ENCODE results near the gene EYA4. TPM values are rescaled to one million over a fixed set of nuclear protein-coding genes. Genes with fewer than 3 reads are reported as not detected.

EYA4 gene
- total RNA-seq, 1 experiment from 2014 or later = 10.0 TPM

DNA sequence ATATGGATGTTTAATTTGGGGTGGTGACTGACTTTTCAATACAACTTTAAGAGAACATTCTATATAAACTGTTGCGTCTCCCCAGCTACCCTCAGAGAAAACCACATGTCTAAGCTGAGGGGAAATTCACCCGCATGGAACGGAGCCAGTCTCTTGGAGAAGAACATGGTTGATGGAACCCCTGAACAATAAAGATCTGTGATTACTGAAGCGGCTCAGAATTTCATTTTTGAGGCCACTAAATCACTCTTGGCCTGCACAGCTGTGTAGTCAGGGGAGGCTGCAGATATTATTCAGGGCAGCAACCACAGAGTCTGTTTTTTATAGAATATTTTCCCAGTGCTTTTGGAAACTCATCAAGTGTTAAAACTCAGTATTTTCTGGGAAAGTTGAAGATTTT lies 73.8 kb downstream of the EYA4 start:
- H3K27me3 ChIP-seq (ENCODE audit: low read length) = no peaks in the 10 kb centered on the region
- no peaks in the 10 kb centered on the region for H3K79me2 ChIP-seq (ENCODE audit: low read length)
- intact Hi-C loops (cut with micrococcal nuclease) = no loop called here
- H3K4me2 ChIP-seq (ENCODE audit: low read length) = no peak overlapping the region
- no peak overlapping the region for H3K4me3 ChIP-seq (ENCODE audit: low read length)
- CTCF ChIA-PET = no interaction called here
- no peak overlapping the region for H3K27ac ChIP-seq (ENCODE audit: low read length)
- TF ChIP-seq EZH2 (IDR thresholded peaks at IDR 0.05; ENCODE audit: low read length, unreplicated experiment) (no peak), EZH2phosphoT487 (IDR thresholded peaks at IDR 0.05; ENCODE audit: borderline replicate concordance, low read length) (no peak)
- TF ChIP-seq, protein P1, sequence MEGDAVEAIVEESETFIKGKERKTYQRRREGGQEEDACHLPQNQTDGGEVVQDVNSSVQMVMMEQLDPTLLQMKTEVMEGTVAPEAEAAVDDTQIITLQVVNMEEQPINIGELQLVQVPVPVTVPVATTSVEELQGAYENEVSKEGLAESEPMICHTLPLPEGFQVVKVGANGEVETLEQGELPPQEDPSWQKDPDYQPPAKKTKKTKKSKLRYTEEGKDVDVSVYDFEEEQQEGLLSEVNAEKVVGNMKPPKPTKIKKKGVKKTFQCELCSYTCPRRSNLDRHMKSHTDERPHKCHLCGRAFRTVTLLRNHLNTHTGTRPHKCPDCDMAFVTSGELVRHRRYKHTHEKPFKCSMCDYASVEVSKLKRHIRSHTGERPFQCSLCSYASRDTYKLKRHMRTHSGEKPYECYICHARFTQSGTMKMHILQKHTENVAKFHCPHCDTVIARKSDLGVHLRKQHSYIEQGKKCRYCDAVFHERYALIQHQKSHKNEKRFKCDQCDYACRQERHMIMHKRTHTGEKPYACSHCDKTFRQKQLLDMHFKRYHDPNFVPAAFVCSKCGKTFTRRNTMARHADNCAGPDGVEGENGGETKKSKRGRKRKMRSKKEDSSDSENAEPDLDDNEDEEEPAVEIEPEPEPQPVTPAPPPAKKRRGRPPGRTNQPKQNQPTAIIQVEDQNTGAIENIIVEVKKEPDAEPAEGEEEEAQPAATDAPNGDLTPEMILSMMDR (conservative IDR thresholded peaks at IDR 0.05; ENCODE audit: low read depth, low read length) = no peak
- no peak overlapping the region for H2AFZ ChIP-seq (ENCODE audit: low read length)
- BruUV-seq (replicated peaks) = no TSS peak
- no peaks in the 10 kb centered on the region for H3K4me1 ChIP-seq (ENCODE audit: insufficient read depth, low read length)
- ATAC-seq (no peak), DNase-seq (no peak)
- H3K9me3 ChIP-seq (ENCODE audit: low read length) = no peaks in the 10 kb centered on the region
- no peaks in the 10 kb centered on the region for H4K20me1 ChIP-seq (ENCODE audit: low read length)
- no peaks in the 10 kb centered on the region for H3K36me3 ChIP-seq (ENCODE audit: low read depth, low read length)
- no peak overlapping the region for H3K9ac ChIP-seq (ENCODE audit: low read length)
- no peaks in the 10 kb centered on the region for H3K9me2 ChIP-seq (replicated peaks; ENCODE audit: low read length)
- POLR2A ChIA-PET (ENCODE audit: unreplicated experiment) = no interaction called here
- no peaks in the 10 kb centered on the region for H3F3A ChIP-seq (ENCODE audit: low read length, unreplicated experiment)

DNA sequence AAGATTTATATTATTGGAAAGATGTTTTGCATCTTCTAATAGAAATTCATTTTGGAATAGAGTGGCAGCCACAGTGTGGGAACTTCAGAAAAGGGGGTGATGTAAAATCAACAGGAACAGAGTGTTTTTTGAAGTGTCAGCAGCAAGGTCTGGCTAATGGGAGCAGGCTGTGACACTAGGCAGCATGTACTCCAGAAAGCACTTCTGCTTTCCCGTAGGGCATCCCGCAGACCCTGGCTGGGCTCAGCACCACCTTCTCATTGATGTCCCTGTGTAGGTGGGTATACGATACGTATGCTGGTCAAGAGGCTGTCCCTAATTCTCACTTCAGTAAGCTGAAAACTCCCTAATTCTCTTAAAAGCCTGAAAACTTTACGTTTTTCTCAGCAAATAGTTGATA lies 74.7 kb downstream of the EYA4 start:
- Histone ChIP-seq H3K27ac (ENCODE audit: low read length) (no peak overlapping the region), H3K27me3 (ENCODE audit: low read length) (no peaks in the 10 kb centered on the region), H3K4me1 (ENCODE audit: insufficient read depth, low read length) (no peaks in the 10 kb centered on the region), H3K79me2 (ENCODE audit: low read length) (no peaks in the 10 kb centered on the region), H3K4me2 (ENCODE audit: low read length) (no peak overlapping the region), H3K9me3 (ENCODE audit: low read length) (no peaks in the 10 kb centered on the region), H3F3A (ENCODE audit: low read length, unreplicated experiment) (no peaks in the 10 kb centered on the region), H3K36me3 (ENCODE audit: low read depth, low read length) (no peaks in the 10 kb centered on the region), H3K9ac (ENCODE audit: low read length) (no peak overlapping the region), H3K4me3 (ENCODE audit: low read length) (no peak overlapping the region), H2AFZ (ENCODE audit: low read length) (no peak overlapping the region), H3K9me2 (replicated peaks; ENCODE audit: low read length) (no peaks in the 10 kb centered on the region), H4K20me1 (ENCODE audit: low read length) (no peaks in the 10 kb centered on the region)
- POLR2A ChIA-PET (ENCODE audit: unreplicated experiment) = no interaction called here
- DNase-seq (no peak), ATAC-seq (no peak)
- CTCF ChIA-PET = no interaction called here
- TF ChIP-seq EZH2phosphoT487 (IDR thresholded peaks at IDR 0.05; ENCODE audit: borderline replicate concordance, low read length) (no peak), EZH2 (IDR thresholded peaks at IDR 0.05; ENCODE audit: low read length, unreplicated experiment) (no peak)
- TF ChIP-seq, protein P1 (conservative IDR thresholded peaks at IDR 0.05; ENCODE audit: low read depth, low read length) = no peak
- intact Hi-C loops (cut with micrococcal nuclease) = no loop called here
- BruUV-seq (replicated peaks) = no TSS peak

DNA sequence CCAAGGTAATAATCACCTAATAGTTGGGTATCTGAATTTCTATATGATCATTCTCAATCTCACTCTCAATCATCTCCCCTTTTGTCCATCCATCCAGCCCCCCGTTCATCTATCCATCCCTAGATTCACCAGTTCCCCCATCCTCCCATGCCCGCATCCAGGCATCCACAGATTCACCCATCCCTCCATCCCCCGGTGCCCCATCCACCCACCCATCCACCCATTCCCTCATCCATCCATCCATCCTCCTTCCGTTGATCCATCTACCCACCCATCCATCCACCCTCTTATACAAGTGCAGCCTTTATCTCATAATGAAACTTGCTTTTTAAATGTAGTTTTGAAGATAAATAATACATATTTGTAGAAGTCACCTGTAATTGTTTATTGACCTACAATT lies 76.5 kb downstream of the EYA4 start:
- TF ChIP-seq EZH2phosphoT487 (IDR thresholded peaks at IDR 0.05; ENCODE audit: borderline replicate concordance, low read length) = no peak
- TF ChIP-seq, protein P1 (conservative IDR thresholded peaks at IDR 0.05; ENCODE audit: low read depth, low read length) = no peak
- no peak for TF ChIP-seq EZH2 (IDR thresholded peaks at IDR 0.05; ENCODE audit: low read length, unreplicated experiment)
- intact Hi-C loops (cut with micrococcal nuclease) = no loop called here
- H3K27ac ChIP-seq (ENCODE audit: low read length) = no peak overlapping the region
- H3K36me3 ChIP-seq (ENCODE audit: low read depth, low read length) = no peaks in the 10 kb centered on the region
- no peak for DNase-seq
- ATAC-seq = no peak
- H3K9ac ChIP-seq (ENCODE audit: low read length) = no peak overlapping the region
- no peaks in the 10 kb centered on the region for H3K4me1 ChIP-seq (ENCODE audit: insufficient read depth, low read length)
- H3K79me2 ChIP-seq (ENCODE audit: low read length) = no peaks in the 10 kb centered on the region
- BruUV-seq (replicated peaks) = no TSS peak
- H3K9me3 ChIP-seq (ENCODE audit: low read length) = no peaks in the 10 kb centered on the region
- H3K9me2 ChIP-seq (replicated peaks; ENCODE audit: low read length) = no peaks in the 10 kb centered on the region
- CTCF ChIA-PET = no interaction called here
- H2AFZ ChIP-seq (ENCODE audit: low read length) = no peak overlapping the region
- no peaks in the 10 kb centered on the region for H3K27me3 ChIP-seq (ENCODE audit: low read length)
- no peaks in the 10 kb centered on the region for H3F3A ChIP-seq (ENCODE audit: low read length, unreplicated experiment)
- no peak overlapping the region for H3K4me2 ChIP-seq (ENCODE audit: low read length)
- POLR2A ChIA-PET (ENCODE audit: unreplicated experiment) = no interaction called here
- no peak overlapping the region for H3K4me3 ChIP-seq (ENCODE audit: low read length)
- no peaks in the 10 kb centered on the region for H4K20me1 ChIP-seq (ENCODE audit: low read length)

Data from PC-3 (cell line).